NCI-H2196 treated with DMSO at 0.1 percent for 48 hours (cell line): ENCODE results near the gene VIPAS39.
"Not testable (repeated sequence)": the region's sequence is repeated elsewhere in the genome, so short reads cannot be mapped to it uniquely, and the experiment has no call there.

ENCODE experiments used
- DNase-seq: peaks from one replicate; lab custom pipeline; 2025; ENCODE audit not compliant: unreplicated experiment; lab: John Stamatoyannopoulos, UW

VIPAS39 gene

DNA sequence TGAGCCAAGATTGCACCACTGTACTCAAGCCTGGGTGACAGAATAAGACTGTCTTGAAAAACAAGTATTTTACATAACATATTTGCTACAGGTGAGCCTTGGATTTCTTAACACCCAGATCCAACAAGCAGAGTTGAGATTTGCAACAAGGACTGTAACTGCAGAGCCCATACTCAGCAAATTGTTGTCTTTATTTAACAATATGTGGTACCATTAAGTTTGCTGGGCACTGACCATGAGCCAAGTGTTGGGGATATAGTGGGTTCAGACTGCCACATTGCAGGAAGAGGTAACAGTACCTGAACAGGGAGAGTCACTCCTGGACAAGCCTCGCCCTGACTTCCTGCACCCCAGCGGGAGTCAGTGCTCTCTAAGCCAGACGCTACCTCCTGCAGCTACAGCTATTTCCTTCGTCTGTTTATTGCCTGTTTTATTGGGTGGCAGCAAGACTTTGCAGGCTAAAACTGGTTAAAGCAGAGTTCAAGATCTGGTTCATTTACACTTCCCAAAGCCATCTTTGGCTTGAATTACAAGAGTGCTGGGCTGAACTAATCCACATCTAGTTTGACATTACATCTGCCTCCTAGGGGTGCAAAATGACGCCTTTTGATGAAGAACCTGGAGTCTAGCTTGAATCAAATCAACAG is 12.9 kb upstream of the VIPAS39 start:
- no peak for DNase-seq

DNA sequence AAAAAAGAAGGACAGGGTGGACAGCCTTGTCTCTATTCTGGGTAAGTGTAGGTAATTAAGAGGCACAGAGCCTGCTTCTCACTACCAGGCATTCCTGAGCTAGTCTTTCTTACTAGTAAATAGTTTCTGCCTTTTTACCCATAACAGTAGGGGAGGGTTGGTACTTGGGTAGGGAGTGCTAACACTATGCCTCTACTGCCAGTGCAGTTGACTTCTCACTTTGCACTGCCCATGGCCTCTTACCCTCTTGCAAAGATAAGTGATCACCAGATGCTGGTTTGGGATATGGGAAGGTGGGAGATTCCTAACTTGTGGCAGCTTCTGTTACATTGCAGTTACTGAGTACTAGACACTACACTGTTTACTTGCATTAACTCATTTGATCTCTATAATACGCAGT is 12.1 kb upstream of the VIPAS39 start:
- DNase-seq, result no peak

DNA sequence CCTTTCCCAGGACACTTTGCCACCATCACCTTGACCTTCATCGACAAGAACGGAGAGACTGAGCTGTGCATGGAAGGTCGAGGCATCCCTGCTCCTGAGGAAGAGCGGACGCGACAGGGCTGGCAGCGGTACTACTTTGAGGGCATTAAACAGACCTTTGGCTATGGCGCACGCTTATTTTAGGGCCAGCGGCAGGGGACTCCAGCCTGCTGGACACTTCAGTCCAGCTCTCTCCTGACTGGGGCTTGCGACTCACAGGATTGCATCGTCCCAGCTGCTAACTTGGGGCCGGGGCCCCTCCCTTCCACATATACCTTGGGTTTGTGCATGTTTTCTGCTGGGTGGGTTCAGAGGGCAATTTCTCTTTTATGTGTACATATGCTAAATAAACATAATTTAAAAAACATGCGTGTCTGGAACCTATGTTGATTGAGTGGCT is 11.7 kb upstream of the VIPAS39 start:
- no peak for DNase-seq

GRCh38 chr14:77467801-77468200 is 10.4 kb upstream of the VIPAS39 start:
- DNase-seq, result no peak

DNA sequence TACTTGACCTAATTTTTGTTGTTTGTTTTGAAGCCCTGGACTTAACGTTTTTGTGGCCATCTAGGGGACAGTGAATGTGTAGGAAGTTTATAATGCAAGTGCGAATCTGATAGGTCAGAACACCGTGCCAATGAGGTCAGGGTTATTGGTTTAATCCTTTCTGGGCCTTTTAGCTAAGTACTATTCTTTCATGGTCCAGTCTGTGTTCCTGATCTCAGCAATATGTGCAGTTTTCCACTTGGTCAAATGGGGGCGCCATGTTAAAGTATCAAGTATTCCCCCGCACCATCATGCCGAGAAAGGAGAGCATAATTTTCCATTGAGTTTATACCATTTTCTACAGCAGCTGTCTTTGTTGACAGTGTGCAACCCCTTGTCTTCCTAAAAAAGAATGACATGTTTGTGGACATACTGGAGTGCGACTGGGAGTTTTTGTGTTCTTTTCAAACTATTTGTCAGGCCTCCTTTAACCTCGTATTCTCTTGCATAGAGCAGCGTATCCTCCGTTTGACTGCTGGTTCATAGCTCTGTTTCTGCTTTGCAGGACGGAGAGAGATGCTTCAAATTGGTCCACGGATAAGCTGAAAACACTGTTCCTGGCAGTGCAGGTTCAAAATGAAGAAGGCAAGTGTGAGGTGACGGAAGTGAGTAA is 1.8 kb upstream of the VIPAS39 start:
- peak; percentile 50 for DNase-seq

DNA sequence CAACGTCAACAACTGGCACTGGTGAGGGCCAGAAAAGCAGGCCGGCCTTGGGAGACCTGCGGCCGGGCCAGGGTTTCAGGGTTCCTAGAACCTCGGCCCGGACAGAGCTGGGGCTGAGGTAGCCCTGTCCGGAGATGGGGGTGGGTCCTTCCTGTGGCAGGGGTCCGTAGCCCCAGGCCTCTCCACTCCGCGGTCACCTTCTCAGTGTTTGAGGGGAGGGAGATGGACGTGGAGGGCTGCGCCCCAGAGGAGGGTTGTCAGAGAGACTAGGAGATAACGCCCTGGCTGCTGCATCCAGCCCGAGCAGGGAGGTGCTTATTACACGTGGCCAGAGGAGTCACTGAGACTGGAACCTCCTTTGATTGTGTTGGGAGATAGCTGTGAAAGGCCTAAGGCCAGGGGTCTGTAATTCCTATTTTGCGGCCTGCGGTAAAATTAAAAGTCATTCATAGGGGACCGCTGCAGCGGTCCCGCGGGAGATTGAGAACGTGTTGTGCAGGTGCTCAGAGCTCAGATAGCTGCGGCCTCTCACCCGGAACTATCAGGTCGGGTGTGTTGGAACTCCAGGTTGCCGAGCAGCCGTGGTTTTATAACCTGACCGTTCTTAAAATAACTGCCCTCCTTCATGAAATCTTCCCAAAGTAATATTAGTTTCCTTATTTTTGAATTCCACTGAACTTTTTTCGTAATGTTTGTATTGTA is 999 bp upstream of the VIPAS39 start:
- DNase-seq, result no peak

DNA sequence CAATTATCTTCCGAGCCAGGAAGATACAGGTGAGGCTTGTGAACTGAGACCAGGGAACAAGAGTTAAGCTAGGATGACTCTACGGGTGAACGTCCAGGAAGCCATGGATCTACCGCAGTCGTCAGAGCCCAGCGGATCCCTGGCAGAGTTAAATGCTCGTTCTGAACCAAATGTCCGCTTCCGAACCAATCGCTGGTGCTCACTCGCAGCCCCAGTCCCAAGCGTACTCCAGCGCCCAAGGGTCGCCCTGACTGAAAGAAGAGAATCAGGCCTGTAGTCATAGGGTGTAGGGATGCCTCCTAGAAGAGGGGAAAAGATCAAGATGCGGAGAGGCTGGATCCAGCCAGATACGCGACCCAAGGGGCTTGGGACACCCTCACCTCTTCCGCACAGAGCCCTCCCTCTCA is 283 bp downstream of the VIPAS39 start:
- no peak for DNase-seq

DNA sequence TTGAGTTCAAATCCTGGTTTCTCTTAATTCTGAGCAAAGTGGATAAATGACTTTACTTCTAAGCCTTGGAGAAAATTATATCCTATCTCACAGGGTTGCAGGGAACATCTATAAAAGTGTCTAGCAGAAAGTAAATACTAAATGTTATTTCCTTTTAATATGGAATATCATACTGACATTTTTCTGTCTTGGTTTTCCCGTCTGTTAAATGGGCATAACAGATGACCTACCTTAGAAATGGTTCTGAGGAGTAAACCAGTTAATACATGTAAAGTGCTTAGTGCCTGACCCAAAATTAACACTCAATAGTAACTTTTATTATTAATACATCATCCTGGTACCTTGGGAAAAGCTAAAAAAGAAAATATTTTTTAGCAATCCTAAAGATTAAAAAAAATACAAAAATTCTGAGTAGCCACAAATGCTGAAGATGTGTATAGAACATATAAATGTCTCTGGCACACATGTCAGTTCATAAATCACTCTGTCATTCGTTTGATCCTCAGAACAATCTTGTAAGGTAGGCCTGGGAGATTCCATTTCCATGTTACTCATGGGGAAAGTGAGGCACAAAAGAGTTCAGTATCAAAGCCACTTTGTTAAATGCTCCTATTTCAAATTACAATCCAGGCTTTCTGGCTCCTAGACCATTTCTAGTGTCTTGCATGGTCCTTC is 1.3 kb downstream of the VIPAS39 start:
- no peak for DNase-seq

- no peak for DNase-seq
Observed at GRCh38 chr14:77442196-77442595, 15.2 kb downstream of the VIPAS39 start.

DNA sequence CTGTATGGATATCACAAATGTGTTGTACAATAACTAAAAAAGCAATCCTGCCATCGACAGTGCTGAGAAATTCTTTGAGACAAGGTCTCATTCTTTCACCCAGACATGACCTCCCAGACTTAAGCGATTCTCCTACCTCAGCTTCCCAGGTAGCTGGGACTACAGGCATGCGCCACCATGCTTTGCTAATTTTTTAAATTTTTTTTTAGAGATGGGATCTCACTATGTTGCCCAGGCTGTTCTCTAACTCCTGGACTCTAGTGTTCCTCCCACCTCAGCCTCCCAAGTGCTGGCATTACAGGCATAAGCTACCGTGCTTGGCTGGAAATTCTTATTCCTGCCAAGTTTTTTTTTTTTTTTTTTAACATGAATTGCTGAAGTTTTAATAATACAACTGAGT is 17.5 kb downstream of the VIPAS39 start:
- no peak for DNase-seq

- no peak for DNase-seq
Observed at GRCh38 chr14:77438596-77438995, 18.8 kb downstream of the VIPAS39 start.

DNA sequence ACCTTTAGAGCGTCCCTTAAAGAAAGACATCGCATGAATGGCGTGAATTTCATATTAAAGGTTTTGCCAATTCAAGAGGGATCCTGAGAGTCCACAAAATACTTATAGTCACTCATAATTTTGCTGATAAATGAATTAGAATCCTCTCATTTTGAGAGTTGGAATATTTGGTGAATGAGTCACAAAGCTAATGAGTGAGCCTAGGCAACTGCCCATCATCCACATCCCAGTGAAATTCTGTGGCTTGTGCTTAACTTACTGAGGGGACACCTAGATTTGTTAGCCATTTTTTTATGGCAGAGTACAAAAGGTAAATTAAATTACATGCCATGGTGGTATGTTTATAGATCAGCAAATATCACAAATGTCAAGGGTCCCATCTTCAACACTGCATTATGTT is 21.4 kb downstream of the VIPAS39 start:
- DNase-seq, result no peak

- no peak for DNase-seq
Observed at GRCh38 chr14:77426396-77426795, 31.0 kb downstream of the VIPAS39 start.

GRCh38 chr14:77424862-77425261 is 32.5 kb downstream of the VIPAS39 start:
- no peak for DNase-seq

DNA sequence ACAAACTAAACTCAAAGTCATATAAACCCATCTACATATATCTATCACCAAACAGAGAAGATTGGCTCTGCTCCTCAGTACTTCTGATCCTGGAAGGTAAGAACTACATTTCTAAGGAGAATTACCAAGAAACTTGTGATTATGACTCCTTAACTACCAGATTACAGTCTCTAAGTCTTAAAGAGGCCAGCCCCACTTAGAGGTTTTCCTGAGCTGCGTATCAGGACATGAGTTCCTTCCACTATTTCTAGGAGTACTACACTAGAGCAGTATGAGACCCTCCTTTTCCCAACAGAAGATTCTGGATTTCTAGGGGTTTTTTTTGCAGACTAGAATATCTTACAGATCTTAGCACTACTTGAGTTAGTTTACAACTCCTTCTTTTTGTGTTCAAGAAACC is 34.0 kb downstream of the VIPAS39 start, which contains the start of gene NOXRED1:
Gene NOXRED1 (minus strand): TSS at position 101 of the 400 bp plus-strand sequence. CDS start 634 bp downstream, outside the sequence.
- no peak for DNase-seq

DNA sequence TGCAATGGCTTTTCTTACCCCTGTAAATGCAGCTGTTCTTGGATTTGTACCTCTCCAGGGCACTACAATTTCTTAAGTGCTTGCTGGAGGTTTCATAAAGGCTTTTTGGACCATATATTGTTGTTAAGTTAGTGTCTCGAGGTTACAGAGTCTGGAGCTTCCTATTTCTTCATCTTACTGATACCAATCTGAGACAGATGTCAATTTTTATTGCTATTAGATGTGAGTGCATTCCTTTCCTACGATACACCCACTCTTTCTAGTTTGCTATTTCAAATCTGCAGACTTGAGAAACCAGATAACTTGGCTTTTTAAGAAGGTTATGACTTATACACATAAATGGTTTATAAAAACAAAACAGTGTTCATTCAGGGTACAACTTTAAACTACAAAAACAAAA is 36.2 kb downstream of the VIPAS39 start:
- DNase-seq, result no peak

- DNase-seq, result no peak
Observed at GRCh38 chr14:77416836-77417235, 40.6 kb downstream of the VIPAS39 start.

GRCh38 chr14:77416098-77416497 is 41.3 kb downstream of the VIPAS39 start:
- DNase-seq, result not testable (repeated sequence)

DNA sequence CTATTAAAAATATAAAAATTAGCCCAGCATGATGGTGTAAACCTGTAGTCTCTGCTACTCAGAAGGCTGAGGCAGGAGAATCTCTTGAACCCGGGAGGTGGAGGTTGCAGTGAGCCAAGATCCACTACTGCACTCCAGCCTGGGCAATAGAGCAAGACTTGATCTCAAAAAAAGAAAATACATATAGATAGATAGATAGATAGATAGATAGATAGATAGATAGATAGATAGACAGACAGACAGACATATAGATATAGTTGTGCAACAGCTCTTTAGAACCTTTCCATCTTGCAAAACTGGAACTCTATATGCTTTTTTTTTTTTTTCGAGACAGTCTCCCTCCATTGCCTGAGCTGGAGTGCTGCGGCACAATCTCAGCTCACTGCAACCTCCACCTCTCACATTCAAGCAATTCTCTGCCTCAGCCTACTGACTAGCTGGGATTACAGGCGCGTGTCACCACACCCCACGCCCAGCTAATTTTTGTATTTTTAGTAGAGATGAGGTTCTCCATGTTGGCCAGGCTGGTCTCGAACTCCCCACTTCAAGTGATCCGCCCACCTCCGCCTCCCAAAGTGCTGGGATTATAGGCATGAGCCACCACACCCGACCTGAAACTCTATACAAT is 41.9 kb downstream of the VIPAS39 start:
- not testable (repeated sequence) for DNase-seq

DNA sequence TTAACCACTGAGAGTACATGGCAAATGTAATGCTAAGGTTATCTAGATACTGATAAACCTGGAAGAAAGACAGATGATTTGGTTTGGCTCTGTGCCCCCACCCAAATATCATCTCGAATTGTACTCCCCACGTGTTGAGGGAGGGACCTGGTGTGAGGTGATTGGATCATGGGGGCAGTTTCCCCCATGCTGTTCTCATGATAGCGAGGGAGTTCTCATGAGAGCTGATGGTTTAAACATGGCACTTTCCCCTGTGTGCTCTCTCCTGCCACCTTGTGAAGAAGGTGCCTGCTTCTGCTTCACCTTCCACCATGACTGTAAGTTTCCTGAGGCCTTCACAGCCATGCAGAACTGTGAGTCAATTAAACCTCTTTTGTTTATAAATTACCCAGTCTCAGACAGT is 48.3 kb downstream of the VIPAS39 start:
- no peak for DNase-seq

GRCh38 chr14:77407158-77407557 is 50.2 kb downstream of the VIPAS39 start:
- no peak for DNase-seq
